HG03045 (cell line): ENCODE results near the gene ARFGAP2.
"Not testable (repeated sequence)": the region's sequence is repeated elsewhere in the genome, so short reads cannot be mapped to it uniquely, and the experiment has no call there.

Experiments
- ATAC-seq: cut with Tn5 transposase; IDR thresholded peaks from one replicate; pipeline ENCODE4 v1.9.1; 2021; ENCODE audit warnings: mild to moderate bottlenecking, moderate library complexity; ENCODE audit not compliant: unreplicated experiment

ARFGAP2 gene

DNA sequence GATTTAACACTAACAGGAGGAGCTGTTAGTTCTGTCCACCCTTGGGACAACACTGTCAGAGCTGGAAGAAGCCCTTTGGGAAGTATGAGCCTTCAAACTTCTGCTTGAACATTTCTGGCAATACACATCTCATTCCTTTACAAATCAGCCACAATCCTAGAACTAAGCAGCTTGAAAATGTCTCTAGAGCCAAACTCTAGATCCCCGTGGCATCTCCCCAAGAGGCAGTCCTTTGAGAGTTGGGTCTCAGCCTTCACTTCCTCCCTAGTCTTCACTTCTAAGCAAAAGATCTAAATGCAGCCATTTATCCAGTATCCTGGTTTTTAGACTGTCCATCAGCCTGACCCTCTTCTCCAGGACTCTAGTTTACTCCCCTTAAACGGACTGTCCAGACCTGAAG lies 26.9 kb downstream of the ARFGAP2 start:
- ATAC-seq, result no peak

DNA sequence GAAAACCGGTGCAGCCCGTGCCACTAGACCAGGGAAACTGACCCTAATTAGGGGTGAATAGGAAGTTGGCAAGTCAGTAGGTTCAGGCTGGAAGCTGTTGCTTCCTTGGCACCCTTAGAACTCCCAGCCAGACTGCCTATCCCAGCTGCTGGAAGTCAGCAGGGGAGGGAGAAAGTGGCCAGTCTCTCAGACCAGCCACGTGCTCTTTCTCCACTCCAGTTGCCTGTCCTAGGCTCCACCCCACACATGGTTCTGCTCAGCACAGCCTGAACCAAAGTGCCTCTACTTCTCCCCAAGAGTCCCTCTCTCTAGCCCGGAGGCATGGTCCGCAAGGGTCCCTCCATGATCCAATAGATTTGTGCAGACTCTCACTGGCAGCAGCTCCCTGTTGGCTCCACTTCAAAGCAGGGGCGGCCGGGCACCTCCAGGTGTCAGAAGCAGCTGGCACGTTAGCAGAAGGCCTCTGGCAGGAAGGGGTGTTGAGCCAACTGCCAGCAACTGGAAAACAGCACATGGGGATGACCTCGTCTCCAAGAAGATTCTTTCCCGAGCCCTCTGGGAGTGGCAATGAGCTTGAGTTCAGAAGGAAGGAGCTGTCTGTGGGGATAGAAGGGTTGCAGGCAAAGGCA lies 27.7 kb downstream of the ARFGAP2 start:
- ATAC-seq, result no peak

DNA sequence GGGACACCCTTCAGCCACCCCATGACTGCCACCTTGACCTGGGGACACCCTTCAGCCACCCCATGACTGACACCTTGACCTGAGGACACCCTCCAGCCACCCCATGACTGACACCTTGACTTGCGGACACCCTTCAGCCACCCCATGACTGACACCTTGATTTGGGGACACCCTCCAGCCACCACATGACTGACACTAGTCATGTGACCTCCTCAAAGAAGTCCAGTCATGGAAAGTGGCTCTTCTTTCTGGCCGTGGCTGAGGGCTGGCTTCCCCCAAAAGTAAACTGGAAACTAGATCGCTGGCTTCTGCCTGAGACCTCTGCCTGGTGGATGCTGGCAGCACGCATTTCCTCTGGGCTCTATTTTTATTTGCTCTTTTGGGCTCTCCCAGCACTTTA lies 28.4 kb downstream of the ARFGAP2 start:
- ATAC-seq, result no peak

DNA sequence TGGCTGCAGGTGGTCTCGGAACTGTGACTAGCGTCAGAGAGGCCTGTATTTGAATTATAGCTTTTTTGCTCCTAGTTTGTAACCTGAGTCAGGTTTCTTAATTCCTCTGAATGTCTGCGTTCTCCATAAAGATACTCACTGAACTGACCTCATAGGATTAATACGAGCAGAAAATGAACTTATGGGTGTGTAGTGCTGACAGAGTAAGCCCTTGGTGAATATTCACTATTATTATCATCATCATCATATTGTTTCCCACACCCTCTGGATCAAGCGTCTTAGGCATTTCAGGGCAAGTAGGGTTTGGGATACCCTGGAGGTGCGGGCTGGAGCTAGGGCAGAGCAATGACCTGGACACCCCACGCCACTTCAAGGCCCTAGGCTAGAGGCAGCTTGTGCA lies 29.0 kb downstream of the ARFGAP2 start:
- ATAC-seq, result no peak

DNA sequence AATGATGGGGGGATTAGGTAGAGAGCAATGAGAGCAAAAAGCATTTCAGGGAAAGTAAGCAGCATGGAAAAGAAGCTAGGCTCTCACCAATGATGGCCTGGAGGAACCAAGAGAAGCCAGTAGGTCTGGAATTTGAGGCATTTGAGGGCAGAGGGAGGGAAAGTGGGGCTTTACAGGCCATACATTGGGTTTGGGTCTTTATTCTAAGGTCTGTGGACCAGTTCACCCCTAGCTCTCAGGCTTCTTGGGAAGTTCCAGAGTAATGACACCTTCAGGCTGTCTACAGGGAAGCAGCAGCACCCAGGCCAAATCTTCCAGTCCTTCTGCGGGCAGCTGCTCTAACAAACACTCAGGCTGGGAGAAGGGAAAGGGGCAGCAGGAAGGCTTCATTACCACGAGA lies 29.4 kb downstream of the ARFGAP2 start:
- no peak for ATAC-seq

DNA sequence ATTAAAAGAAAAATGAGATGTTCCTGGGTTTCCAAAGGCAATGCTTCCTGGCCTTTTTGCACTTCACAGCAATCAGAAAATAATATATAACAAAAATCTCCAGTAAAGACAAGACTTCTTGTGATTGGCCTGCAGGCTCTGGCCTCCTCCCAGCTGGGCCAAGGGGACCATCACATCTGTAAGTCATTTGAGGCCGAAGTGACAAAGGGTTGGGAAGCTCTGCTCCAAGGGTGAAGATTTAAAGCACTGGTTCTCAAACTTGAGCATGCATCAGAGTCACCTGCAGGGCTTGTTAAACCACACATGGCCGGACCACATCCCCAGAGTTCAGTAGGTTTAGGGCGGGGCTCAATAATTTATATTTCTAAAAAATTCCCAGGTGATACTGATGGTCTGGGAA lies 32.1 kb downstream of the ARFGAP2 start:
- ATAC-seq, result no peak

DNA sequence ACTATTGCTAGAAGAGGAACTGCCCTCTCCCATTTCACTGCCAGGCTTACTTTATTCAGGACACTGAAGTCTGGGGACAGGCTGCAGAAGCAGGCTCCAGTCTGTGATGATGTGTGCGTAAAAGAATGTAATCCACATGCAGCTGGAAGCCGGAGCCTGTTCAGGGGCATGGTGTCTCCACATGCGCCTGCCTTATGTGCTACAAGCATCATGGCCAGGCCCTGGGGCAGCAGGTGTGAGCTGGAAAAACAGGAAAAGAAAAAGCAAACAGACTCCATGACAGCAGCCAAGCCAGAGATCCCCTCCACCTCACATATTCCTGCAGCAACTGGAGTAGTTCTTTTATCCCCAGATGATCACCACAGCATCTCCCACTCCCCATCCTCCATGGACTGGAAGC lies 33.4 kb downstream of the ARFGAP2 start:
- ATAC-seq, result no peak

DNA sequence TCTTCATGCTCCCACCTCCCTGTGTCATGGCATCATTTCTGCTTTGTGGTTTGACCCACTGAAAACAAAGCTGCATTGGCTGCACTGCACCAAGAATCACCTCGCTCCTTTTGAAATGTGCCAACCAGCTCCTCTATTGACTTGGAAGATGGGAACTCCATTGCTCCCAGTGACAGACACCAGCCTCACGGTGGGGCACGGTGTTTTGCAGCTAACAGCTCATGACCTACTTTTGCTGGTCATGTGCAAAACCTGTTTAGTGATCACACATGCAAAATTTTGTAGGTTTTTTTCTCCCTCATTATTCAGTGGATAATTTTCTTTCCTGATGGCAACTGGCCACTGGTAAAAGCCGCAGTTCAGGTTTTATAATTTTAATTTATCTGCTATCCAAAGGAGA lies 36.8 kb downstream of the ARFGAP2 start:
- ATAC-seq, result no peak

DNA sequence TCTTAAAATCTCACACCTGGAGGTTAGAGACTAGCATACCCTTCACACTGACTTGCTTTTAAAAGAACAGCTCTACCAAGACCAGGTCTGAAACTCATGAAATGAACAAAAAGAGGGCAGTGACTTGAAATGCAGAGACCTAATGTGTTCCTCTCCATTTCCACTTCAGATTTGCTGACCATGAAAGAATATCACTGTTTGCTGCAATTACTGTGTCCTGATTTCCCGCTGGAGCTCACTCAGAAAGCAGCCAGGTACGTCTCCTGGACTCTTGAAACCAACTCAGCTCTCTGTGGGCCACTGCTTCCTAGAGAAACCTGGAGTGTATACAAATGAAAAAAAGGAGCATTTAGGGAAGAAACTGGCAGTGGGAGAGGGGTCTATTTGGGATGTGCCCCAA lies 39.2 kb downstream of the ARFGAP2 start:
- ATAC-seq, result no peak

DNA sequence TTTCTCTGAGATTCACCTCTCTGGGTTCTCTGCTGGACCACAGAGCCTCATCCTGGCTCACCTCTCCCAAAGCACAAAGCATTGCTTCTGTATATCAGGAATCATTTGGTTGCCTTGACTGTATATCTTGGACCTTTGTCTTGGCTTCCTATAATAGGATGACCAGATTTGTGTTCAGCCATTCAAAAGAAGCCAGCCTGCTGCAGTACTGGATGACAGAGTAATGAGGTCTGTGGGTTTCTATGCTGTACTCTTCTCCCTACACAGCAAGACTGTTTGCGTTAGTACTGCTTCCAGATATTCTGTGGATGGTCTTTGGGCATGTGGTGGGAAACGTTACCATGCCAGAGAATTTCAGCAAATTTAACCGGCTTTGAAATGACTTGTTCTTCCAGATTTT lies 39.8 kb downstream of the ARFGAP2 start:
- no peak for ATAC-seq

DNA sequence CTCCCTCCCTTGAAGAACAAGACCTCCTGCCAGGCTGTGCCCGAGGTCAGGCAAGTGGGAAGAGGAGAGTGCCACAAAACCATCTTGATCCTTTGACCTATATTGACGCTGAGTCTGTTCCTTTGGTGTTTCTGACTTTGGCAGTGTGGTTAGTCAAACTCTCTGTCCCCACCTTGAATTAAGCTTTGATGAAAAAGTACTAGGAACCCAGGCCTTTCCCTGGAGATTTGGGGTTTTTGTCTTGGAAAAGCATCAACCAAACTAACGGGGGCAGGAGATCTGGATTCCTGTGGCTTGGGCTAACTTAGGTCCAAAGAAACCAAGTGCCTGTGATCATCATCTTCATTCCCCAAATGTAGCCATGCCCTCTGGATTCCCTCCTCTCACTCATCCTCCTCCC lies 40.4 kb downstream of the ARFGAP2 start:
- no peak for ATAC-seq

DNA sequence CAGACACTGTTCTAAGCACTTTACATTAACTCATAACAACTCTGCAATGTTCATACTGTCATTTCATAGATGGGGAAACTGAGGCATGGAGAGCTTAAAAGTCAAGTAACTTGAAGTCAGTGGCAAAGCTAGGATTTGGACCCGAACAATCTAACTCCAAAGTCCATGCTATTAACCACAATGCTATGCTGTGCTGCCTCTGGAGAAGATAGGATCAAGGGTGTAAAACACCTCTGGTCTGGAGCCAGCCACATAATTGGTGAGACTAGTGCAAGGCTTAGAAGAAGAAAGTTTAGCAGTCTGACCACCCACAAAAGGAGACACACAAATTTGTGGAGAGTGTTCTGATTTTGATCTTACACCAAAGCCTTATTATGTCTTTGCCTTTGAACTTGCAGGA lies 43.7 kb downstream of the ARFGAP2 start:
- ATAC-seq, result no peak

DNA sequence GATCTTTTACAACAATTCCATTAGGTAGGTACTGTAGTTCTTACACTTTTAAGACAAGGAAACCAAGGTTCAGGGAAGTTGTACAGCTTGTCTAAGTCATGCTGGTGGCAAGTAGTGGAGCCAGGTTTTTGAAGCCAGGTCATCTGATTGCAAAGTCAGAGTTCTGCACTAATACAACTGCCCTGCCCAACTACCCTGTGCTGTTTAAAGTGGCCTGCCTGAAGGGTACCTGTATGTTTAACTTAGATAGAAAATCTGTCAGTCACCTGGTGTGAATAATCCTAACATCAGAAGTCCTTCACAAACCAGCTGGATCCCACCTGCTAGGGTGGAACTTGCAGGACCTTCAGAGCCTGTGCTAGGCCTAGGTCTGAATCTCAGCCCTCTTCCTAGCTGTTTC lies 44.2 kb downstream of the ARFGAP2 start:
- ATAC-seq, result no peak

DNA sequence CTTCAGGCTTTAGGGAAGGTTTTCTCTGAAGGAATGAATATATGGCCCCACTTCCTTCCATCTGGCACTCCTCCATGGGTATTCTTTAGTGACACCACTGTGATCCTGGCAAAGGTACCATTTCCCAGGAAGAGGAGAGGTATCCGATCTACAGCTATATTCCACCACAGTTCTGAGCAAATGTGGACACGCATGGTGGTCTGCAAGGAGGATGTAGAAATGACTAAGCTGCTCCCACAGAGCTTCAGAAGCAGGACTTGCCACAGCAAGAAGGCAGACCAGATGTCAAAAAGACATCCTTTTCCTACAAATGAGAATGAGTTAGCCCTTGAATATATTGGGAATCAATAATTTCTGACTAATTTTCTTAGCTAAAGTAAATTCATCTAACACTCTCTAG lies 45.5 kb downstream of the ARFGAP2 start:
- no peak for ATAC-seq

DNA sequence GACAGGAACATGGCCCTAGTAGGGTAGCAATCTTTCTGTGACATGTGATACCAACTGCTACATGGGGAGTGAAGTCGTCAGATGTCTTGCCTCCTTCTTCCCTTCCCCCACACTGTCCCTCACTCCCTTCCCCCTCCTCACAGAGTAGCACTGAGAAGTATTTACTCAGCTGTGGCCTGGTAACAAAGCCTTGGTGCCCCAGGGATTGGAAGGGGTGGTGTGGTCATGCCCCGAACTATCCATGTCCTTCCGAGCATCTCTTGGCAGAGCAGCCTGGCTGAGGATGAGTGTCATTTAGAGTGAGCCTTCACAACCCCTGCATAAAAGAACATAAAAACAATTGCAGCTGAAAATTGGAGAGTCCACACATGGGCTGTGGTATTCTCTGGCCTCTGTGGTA lies 46.1 kb downstream of the ARFGAP2 start:
- no peak for ATAC-seq

DNA sequence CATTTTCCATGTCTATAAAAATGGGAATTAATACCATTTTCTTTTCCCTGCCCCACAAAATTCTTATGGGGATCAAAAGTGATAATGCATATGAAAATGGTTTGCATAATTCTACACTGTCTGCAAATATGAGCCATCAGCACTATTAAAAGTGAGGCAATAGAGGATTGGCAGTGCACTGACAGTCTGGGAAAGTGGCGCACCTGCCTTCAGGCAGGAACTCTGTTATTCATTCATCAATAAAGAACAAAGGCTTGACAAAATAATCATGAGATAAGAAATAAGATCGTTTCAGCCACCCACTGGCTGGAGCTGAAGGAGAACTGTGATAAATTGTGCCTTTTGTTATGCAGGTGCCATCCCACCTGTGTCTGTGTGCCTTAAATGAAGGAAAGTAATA lies 49.5 kb downstream of the ARFGAP2 start:
- no peak for ATAC-seq

DNA sequence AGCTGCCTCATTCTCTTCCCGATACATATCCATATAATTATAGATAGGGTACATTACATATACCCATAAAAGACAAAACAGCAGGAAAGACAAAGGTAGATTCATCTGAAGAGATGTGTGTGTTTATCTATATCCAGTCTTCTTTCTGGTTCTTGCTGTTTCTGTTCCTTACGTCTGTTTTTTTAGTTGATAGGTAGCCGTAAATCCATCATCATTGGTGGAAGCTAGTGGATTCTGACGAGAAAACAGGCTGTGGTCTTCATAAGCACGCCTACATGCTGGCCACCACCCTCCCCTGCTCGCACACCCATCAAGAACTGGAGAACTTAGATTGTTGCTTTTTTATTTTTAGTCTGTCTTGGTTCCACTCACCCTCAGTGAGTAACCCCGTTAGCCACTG lies 51.6 kb downstream of the ARFGAP2 start:
- ATAC-seq, result no peak

DNA sequence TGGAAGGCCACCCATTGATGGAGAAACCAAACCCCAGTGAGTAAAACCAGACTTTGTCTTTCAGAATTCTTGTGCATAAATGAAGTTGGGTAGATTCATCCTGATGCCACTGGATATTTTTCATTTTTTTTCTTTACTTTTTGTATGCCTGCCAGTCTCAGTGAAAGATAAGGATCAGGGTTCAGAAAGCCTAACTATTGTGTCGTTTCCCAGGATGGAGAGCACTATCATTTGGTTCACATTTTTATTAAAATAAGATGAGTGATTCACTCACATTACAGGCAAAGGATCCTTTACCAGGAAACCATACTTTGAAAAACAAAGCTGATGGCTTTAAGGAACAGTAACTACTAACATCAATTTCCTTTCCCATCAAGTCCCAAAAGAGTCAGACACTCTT lies 52.0 kb downstream of the ARFGAP2 start:
- no peak for ATAC-seq

DNA sequence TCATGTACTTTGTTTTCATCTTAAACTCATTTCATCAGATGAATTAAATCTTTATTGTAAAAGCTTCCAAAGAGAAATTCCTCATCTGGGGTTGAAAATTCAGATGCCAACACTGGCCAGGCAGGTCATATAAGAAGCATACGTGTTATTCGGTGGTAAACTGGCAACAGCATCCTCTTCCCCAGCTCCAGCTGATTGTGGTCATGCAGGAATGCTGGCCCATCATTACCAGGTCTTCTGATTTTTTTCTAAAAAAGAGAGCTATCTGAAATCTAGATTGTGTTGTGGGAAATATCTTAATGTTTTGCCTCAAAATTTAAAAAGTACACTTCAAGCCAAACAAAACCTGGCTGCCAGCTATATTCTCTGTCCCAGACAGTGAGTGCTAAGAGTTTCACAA lies 53.6 kb downstream of the ARFGAP2 start:
- no peak for ATAC-seq

DNA sequence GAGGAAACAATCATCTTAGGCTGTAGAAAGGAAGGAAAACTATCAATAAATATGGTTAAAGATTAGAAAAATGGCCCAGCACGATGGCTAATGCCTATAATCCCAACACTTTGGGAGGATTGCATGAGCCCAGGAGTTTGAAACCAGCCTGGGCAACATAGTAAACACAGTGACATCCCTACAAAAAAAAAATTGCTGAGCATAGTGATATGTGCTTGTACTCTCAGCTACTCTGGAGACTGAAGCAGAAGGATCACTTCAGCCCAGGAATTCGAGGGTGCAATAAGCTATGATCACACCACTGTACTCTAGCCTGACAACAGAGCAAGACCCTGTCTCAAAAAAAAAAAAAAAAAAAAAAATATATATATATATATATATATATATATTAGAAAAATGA lies 54.9 kb downstream of the ARFGAP2 start:
- ATAC-seq, result no peak

DNA sequence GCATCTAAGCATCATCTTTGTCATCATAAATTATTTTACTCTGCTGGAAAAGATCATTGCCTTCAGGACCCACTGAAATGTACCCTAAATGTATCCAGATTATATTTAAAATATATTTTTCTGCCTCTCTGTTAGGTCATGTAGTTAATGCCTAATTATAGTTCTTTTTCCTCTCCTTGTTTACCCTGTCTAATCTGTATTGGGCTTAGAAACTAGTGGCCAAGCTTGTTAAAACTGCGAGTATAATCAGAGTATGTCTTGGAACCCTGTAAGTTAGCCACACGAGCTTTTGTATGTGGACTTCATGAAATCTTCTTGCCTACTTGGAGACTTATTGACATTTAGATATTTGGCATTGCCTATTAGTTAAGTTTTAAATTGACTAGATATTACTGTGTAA lies 55.6 kb downstream of the ARFGAP2 start:
- no peak for ATAC-seq

DNA sequence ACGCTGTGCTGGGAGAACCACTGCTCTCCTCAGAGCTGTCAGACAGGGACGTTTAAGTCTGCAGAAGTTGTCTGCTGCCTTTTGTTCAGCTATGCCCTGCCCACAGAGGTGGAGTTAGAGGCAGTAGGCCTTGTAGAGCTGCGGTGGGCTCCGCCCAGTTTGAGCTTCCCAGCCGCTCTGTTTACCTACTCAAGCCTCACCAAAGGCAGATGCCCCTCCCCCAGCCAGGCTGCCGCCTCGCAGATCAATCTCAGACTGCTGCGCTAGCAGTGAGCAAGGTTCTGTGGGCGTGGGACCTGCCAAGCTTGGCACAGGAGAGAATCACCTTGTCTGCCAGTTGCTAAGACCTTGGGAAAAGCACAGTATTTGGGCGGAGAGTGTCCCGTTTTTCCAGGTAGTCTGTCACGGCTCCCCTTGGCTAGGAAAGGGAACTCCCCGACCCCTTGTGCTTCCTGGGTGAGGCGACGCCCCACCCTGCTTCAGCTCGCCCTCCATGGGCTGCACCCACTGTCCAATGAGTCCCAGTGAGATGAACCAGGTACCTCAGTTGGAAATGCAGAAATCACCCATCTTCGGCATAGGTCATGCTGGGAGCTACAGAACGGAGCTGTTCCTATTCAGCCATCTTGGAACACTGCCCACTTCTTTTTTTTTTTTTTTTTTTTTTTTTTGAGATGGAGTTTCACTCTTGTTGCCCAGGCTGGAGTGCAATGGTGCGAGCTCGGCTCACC lies 57.6 kb downstream of the ARFGAP2 start:
- not testable (repeated sequence) for ATAC-seq
